Keratinocyte (primary cell): ENCODE measurements around the gene MTSS2. TPM values are rescaled to one million over a fixed set of nuclear protein-coding genes. Genes with fewer than 3 reads are reported as not detected.

Source experiments
- DNase-seq: peaks from one replicate; pipeline ENCODE4 v3.0.0-alpha.2; 2011; ENCODE audit warnings: low read depth, missing footprints, low spot score
- FAIRE-seq: peaks from 2 replicates; lab custom pipeline; 2011; peaks lifted over from hg19 to GRCh38; lab: Jason Lieb, UNC
- H2AFZ ChIP-seq: 2 replicates; pipeline ENCODE4 v1.6.0; 2012; ENCODE audit warnings: low read length, control low read depth, inconsistent platforms; ENCODE audit not compliant: control insufficient read depth
- H3K27ac ChIP-seq: 2 replicates; pipeline ENCODE4 v1.5.1; 2011; ENCODE audit warnings: low read length; ENCODE audit not compliant: control insufficient read depth, insufficient read depth
- H3K27me3 ChIP-seq: 3 replicates; pipeline ENCODE4 v1.6.0; 2011; ENCODE audit warnings: low read length; ENCODE audit not compliant: control insufficient read depth, insufficient read depth; ENCODE audit errors: extremely low read depth
- H3K36me3 ChIP-seq, 2 experiments: 2 replicates in 1 of 2; 3 replicates in 1 of 2; pipeline ENCODE4 v1.5.1; 2011; ENCODE audit warnings: low read length in 2 of 2, mild to moderate bottlenecking in 1 of 2; ENCODE audit not compliant: control insufficient read depth in 2 of 2, insufficient read depth in 2 of 2; ENCODE audit errors: extremely low read depth in 1 of 2
- H3K4me1 ChIP-seq: 3 replicates; pipeline ENCODE4 v1.5.1; 2011; ENCODE audit warnings: low read length; ENCODE audit not compliant: control insufficient read depth, insufficient read depth; ENCODE audit errors: extremely low read depth
- H3K4me2 ChIP-seq: 3 replicates; pipeline ENCODE4 v1.6.0; 2011; ENCODE audit warnings: low read depth, low read length; ENCODE audit not compliant: control insufficient read depth, insufficient read depth; ENCODE audit errors: extremely low read depth
- H3K4me3 ChIP-seq, 3 experiments: fragments of 200-600 bp in 1 of 3; sonication (generic) in 1 of 3; 2 replicates in 2 of 3; 3 replicates in 1 of 3; pipeline ENCODE4 v1.5.1; 2011 to 2016; ENCODE audit warnings: low read length in 3 of 3, mild to moderate bottlenecking in 3 of 3, control low read depth in 2 of 3, inconsistent platforms in 1 of 3, low read depth in 1 of 3, mixed read lengths in 1 of 3, mixed run types in 1 of 3, moderate library complexity in 1 of 3; ENCODE audit not compliant: control insufficient read depth in 2 of 3, insufficient read depth in 2 of 3; ENCODE audit errors: extremely low read depth in 1 of 3
- H3K79me2 ChIP-seq: 2 replicates; pipeline ENCODE4 v1.6.0; 2012; ENCODE audit warnings: low read length; ENCODE audit not compliant: control insufficient read depth, insufficient read depth
- H3K9ac ChIP-seq: 3 replicates; pipeline ENCODE4 v1.6.0; 2011; ENCODE audit warnings: low read length; ENCODE audit not compliant: control insufficient read depth, insufficient read depth; ENCODE audit errors: extremely low read depth
- H3K9me1 ChIP-seq: 3 replicates; pipeline ENCODE4 v1.6.0; 2011; ENCODE audit warnings: low read length; ENCODE audit not compliant: control insufficient read depth, insufficient read depth; ENCODE audit errors: extremely low read depth
- H3K9me3 ChIP-seq: 2 replicates; pipeline ENCODE4 v1.5.1; 2012; ENCODE audit warnings: low read depth, low read length; ENCODE audit not compliant: control insufficient read depth
- H4K20me1 ChIP-seq: 3 replicates; pipeline ENCODE4 v1.6.0; 2011; ENCODE audit warnings: low read length; ENCODE audit not compliant: control insufficient read depth, insufficient read depth; ENCODE audit errors: extremely low read depth
- CTCF ChIP-seq, 3 experiments: IDR thresholded peaks in 1 of 3; conservative IDR thresholded peaks in 1 of 3; optimal IDR thresholded peaks in 1 of 3; 2 replicates in 2 of 3; 3 replicates in 1 of 3; pipeline versions ENCODE3 to v1.5.1; 2011; ENCODE audit warnings: low read length in 3 of 3, mild to moderate bottlenecking in 3 of 3, moderate library complexity in 2 of 3, control low read depth in 1 of 3, inconsistent platforms in 1 of 3; ENCODE audit not compliant: insufficient read depth in 2 of 3; ENCODE audit errors: extremely low read depth in 1 of 3
- EZH2 ChIP-seq: IDR thresholded peaks from one replicate; pipeline ENCODE4 v1.6.1; 2012; ENCODE audit warnings: inconsistent platforms, mild to moderate bottlenecking, low read length, moderate library complexity
- dilution Hi-C: fragments of 300-500 bp; cut with MboI; formaldehyde crosslinking; loops from one replicate; pipeline ENCODE4 v1.7.0; 2020; ENCODE audit warnings: low sequenced_read_pairs; ENCODE audit not compliant: extremely low pct_ligation_motif_present
- polyA plus RNA-seq, 5 experiments: library from polyadenylated mRNA; depleted of rRNA in 3 of 5; stranded (reverse) in 3 of 5; stranded (forward) in 1 of 5; unstranded in 1 of 5; fragments of >200 nt; gene quantifications; 1 replicate in 1 of 5; 2 replicates in 3 of 5; 3 replicates in 1 of 5; pipeline versions ENCODE4 v1.2.1 to v1.2.3, GENCODE V29; 2011 to 2012; ENCODE audit warnings: missing spikeins in 2 of 5, low read depth in 1 of 5, low replicate concordance in 1 of 5

MTSS2 gene
- polyA plus RNA-seq, 1 donor (not counting 4 experiments of a cell fraction or from before 2014, with no cell fraction given) = 13.3 TPM

GRCh38 chr16:70711211-70712031 is 25.6 kb upstream of the MTSS2 start:
- Histone ChIP-seq H3K79me2 (no peaks in the 10 kb centered on the region), H3K27ac (no peak overlapping the region), H3K4me2 (no peak overlapping the region), H2AFZ (no peak overlapping the region), H3K4me1 (peaks cover 45% of the 10 kb centered on the region), H3K4me3 (no peak overlapping the region), H3K27me3 (no peaks in the 10 kb centered on the region), H3K9me3 (no peaks in the 10 kb centered on the region), H4K20me1 (no peaks in the 10 kb centered on the region), H3K36me3 (no peaks in the 10 kb centered on the region), H3K9me1 (no peaks in the 10 kb centered on the region), H3K9ac (no peak overlapping the region)
- no peak for DNase-seq
- no peak for FAIRE-seq
- TF ChIP-seq EZH2 = no peak
- TF ChIP-seq CTCF (optimal IDR thresholded peaks at IDR 0.05 in 1 of 3, IDR thresholded peaks at IDR 0.05 in 1 of 3, conservative IDR thresholded peaks at IDR 0.05 in 1 of 3; ENCODE audit: extremely low read depth in 1 of 3, insufficient read depth in 2 of 3, low read length in 3 of 3) = no peak
- dilution Hi-C loops = no loop called here

GRCh38 chr16:70710422-70711210 is 24.8 kb upstream of the MTSS2 start:
- no peaks in the 10 kb centered on the region for H3K79me2 ChIP-seq
- no peak overlapping the region for H3K27ac ChIP-seq
- H3K36me3 ChIP-seq = no peaks in the 10 kb centered on the region
- no peak for DNase-seq
- H3K4me2 ChIP-seq = no peak overlapping the region
- H3K4me1 ChIP-seq = peaks cover 42% of the 10 kb centered on the region
- TF ChIP-seq EZH2 (no peak), CTCF (optimal IDR thresholded peaks at IDR 0.05 in 1 of 3, IDR thresholded peaks at IDR 0.05 in 1 of 3, conservative IDR thresholded peaks at IDR 0.05 in 1 of 3; ENCODE audit: extremely low read depth in 1 of 3, insufficient read depth in 2 of 3, low read length in 3 of 3) (no peak)
- dilution Hi-C loops = no loop called here
- H3K9me1 ChIP-seq = no peaks in the 10 kb centered on the region
- no peaks in the 10 kb centered on the region for H4K20me1 ChIP-seq
- no peak for FAIRE-seq
- no peaks in the 10 kb centered on the region for H3K9me3 ChIP-seq
- no peak overlapping the region for H2AFZ ChIP-seq
- no peak overlapping the region for H3K9ac ChIP-seq
- H3K4me3 ChIP-seq = no peak overlapping the region
- H3K27me3 ChIP-seq = no peaks in the 10 kb centered on the region
